Osteoblast (primary cell): ENCODE data around the gene WBP1. TPM values are rescaled to one million over a fixed set of nuclear protein-coding genes. Genes with fewer than 3 reads are reported as not detected.

Source experiments
- DNase-seq: peaks from one replicate; pipeline ENCODE4 v3.0.0; 2011; ENCODE audit warnings: low spot score, mixed read lengths; ENCODE audit not compliant: insufficient read length; ENCODE audit errors: missing footprints
- H2AFZ ChIP-seq: 2 replicates; pipeline ENCODE4 v1.6.0; 2011; ENCODE audit warnings: mild to moderate bottlenecking, low read length
- H3K27ac ChIP-seq: 2 replicates; pipeline ENCODE4 v1.5.1; 2011; ENCODE audit warnings: mild to moderate bottlenecking, low read depth, low read length, moderate library complexity
- H3K27me3 ChIP-seq: 2 replicates; pipeline ENCODE4 v1.6.0; 2012; ENCODE audit warnings: mild to moderate bottlenecking, control low read depth, inconsistent platforms, low read length, moderate library complexity; ENCODE audit not compliant: insufficient read depth
- H3K36me3 ChIP-seq: 2 replicates; pipeline ENCODE4 v1.5.1; 2011; ENCODE audit warnings: mild to moderate bottlenecking, low read length, control low read depth, moderate library complexity; ENCODE audit not compliant: insufficient read depth
- H3K4me1 ChIP-seq: 2 replicates; pipeline ENCODE4 v1.5.1; 2011; ENCODE audit warnings: mild to moderate bottlenecking, low read length, control low read depth, moderate library complexity; ENCODE audit not compliant: insufficient read depth
- H3K4me2 ChIP-seq: 2 replicates; pipeline ENCODE4 v1.6.0; 2011; ENCODE audit warnings: mild to moderate bottlenecking, low read length; ENCODE audit not compliant: insufficient read depth
- H3K4me3 ChIP-seq: fragments of 200-600 bp; sonication (generic); 3 replicates; pipeline ENCODE4 v1.5.1; 2012; ENCODE audit warnings: mild to moderate bottlenecking, low read length, inconsistent platforms; ENCODE audit not compliant: insufficient read depth
- H3K79me2 ChIP-seq: 2 replicates; pipeline ENCODE4 v1.6.0; 2012; ENCODE audit warnings: mild to moderate bottlenecking, low read length, control low read depth, inconsistent platforms; ENCODE audit not compliant: insufficient read depth
- H3K9me3 ChIP-seq: 2 replicates; pipeline ENCODE4 v1.5.1; 2011; ENCODE audit warnings: low read depth, low read length, control low read depth
- H4K20me1 ChIP-seq: 2 replicates; pipeline ENCODE4 v1.6.0; 2012; ENCODE audit warnings: mild to moderate bottlenecking, low read length, control low read depth; ENCODE audit not compliant: insufficient read depth
- CTCF ChIP-seq: IDR thresholded peaks from 2 replicates; pipeline ENCODE4 v1.5.1; 2011; ENCODE audit warnings: mild to moderate bottlenecking, low read depth, low read length, moderate library complexity; ENCODE audit errors: extremely low read depth
- total RNA-seq: library from RNA; depleted of rRNA; stranded (reverse); fragments of >200 nt; gene quantifications from 2 replicates; pipeline ENCODE4 v1.2.3, GENCODE V29; 2012

WBP1 gene
- total RNA-seq, 1 donor, result 35.5 TPM

- Histone ChIP-seq H3K27ac (no peak overlapping the region), H3K27me3 (no peaks in the 10 kb centered on the region), H3K9me3 (no peaks in the 10 kb centered on the region), H3K4me2 (no peak overlapping the region), H4K20me1 (no peaks in the 10 kb centered on the region), H3K79me2 (peaks cover 34% of the 10 kb centered on the region), H2AFZ (no peak overlapping the region), H3K36me3 (peaks cover 14% of the 10 kb centered on the region), H3K4me3 (no peak overlapping the region), H3K4me1 (peaks cover 44% of the 10 kb centered on the region)
- DNase-seq, result peak; percentile 83
- TF ChIP-seq CTCF, result no peak
Observed at GRCh38 chr2:74501335-74502071, 43.3 kb downstream of the WBP1 start.

- peaks cover 41% of the 10 kb centered on the region for H3K79me2 ChIP-seq
- H3K9me3 ChIP-seq, result no peaks in the 10 kb centered on the region
- H3K4me2 ChIP-seq, result peak overlapping the region; percentile 91
- peaks cover 50% of the 10 kb centered on the region for H3K4me1 ChIP-seq
- peak; percentile 74 for DNase-seq
- no peak overlapping the region for H3K27ac ChIP-seq
- no peaks in the 10 kb centered on the region for H3K27me3 ChIP-seq
- H2AFZ ChIP-seq, result no peak overlapping the region
- no peaks in the 10 kb centered on the region for H4K20me1 ChIP-seq
- H3K4me3 ChIP-seq, result peak overlapping the region; percentile 80
- no peak for TF ChIP-seq CTCF
- H3K36me3 ChIP-seq, result peaks cover 14% of the 10 kb centered on the region
Observed at GRCh38 chr2:74502147-74502719, 44.0 kb downstream of the WBP1 start.

GRCh38 chr2:74502720-74503505, 44.7 kb downstream of the WBP1 start:
- H4K20me1 ChIP-seq, result no peaks in the 10 kb centered on the region
- peak; percentile 16 for TF ChIP-seq CTCF
- peak; percentile 99 for DNase-seq
- peak overlapping the region; percentile 82 for H2AFZ ChIP-seq
- H3K79me2 ChIP-seq, result peaks cover 41% of the 10 kb centered on the region
- peak overlapping the region; percentile 81 for H3K27ac ChIP-seq
- peaks cover 53% of the 10 kb centered on the region for H3K4me1 ChIP-seq
- peak overlapping the region; percentile 91 for H3K4me2 ChIP-seq
- H3K27me3 ChIP-seq, result no peaks in the 10 kb centered on the region
- H3K4me3 ChIP-seq, result peak overlapping the region; percentile 80
- no peaks in the 10 kb centered on the region for H3K9me3 ChIP-seq
- H3K36me3 ChIP-seq, result peaks cover 14% of the 10 kb centered on the region
